NCI-H446 (cell line): ENCODE measurements around the gene BBX.
A peak's percentile ranks its signal among the peaks of the same experiment; 100 is the strongest.
"Not testable (repeated sequence)": the region's sequence is repeated elsewhere in the genome, so short reads cannot be mapped to it uniquely, and the experiment has no call there.

Experiments used
- DNase-seq, 2 experiments: peaks; one replicate each; lab custom pipeline; 2025; lab: John Stamatoyannopoulos, UW

The BBX gene

DNA sequence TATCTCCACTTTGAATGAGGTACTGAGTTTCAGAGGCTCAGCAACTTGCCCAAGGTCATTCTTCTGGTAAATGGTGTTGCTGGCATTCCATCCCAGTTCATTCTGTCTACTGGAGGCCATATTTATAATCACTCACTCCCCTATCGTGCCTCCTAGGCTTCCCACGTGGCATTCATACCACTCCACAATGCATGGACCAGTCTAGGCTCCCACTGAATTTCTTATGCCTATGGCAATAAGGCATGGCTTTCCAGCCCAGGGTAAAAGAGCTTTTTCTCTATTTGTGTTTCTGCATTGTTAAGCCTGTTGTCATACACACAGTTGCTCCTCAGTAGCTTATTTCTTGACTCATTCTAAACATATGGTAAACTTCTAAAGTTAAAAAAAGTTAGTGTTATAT lies 19.9 kb downstream of the BBX start:
- DNase-seq = no peak

DNA sequence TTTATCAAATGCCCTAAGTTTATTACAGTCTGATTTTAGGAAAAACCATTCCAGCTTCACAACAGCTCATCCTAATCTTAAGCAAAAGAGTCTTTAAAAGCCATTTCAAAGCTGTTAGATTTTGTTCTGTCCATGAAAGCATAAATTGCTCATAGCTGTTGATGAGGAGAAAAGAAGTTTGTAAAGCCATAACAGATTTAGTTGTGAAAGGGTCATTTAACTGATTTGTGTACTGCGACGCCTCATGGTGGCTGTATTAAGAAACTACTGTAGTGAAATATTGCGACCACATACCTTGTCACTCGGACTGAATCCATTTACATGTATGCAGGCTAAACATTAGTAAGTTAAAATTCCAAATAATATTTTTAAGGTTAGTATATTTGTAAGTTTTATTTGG lies 20.9 kb downstream of the BBX start:
- DNase-seq = no peak

DNA sequence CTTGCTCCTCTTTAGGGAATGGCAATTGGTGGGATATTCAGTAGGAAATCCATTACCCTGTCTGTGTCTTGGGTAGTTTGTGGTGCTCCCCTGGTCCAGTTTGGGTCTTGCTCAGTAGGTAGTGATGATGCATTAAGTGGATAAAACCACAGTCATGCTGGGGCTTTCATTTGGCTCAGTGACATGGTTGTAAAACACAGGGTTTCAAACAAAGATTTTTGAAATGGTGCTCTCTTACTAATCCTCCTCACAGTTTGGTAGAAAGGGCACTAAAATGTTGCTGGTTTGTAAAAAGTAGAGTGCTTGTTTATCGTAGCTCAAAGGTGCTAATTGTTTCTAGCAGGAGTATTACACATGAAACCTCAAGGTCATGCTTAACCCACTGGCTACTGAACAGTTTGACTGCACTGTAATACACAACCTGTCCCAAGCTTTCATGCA lies 22.9 kb downstream of the BBX start:
- no peak for DNase-seq

DNA sequence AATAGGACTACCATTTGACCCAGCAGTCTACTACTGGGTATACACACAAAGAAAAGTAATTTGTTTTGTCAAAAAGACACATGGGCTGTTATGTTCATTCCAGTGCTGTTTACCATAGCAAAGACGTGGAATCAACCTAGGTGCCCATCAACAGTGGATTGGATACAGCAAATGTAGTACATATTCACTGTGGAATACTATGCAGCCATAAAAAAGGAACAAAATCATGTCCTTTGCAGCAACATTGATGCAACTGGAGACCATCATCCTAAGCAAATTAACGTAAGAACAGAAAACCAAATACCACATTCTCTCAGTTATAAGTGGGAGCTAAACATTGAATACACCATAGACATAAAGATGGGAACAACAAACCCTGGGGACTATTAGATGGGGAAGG lies 25.8 kb downstream of the BBX start:
- DNase-seq = no peak

DNA sequence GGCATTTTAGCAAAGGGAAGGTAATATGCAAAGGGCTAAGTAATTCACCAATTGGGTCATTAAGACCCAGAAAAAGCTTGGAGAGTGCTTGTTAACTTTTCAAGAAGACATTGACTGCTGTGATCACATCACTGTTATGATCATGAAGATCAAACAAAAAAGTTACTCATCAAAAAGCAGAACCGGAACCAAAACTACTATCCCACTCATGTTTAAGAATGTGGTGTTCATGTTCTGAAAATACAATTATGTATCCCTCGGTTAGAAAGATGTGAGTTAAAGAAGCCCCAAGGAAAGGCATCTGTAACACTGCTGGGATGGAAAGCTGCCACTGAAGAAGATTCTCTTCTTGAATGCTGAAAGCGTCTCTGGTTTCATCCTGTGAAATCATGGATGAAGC lies 32.6 kb downstream of the BBX start:
- no peak for DNase-seq

DNA sequence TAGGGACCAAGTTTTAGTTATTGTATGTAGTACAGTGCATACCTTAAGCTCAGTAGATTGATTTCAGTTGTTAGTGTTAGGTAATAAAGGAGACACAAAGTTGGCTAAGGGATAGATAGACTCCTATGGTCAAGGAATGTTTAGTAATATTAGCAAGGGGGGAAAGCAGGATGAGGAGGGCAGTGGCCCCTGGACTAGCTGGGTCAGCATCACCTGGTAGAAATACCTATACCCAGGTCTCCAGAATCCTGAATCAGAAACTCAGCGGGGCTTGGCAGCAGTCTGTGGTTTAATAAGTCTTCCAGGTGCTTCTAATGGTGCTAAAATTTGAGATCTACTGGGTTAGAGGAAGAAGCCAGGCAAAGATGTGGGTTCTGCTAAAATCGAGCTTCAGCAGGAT lies 35.0 kb downstream of the BBX start:
- DNase-seq = no peak

DNA sequence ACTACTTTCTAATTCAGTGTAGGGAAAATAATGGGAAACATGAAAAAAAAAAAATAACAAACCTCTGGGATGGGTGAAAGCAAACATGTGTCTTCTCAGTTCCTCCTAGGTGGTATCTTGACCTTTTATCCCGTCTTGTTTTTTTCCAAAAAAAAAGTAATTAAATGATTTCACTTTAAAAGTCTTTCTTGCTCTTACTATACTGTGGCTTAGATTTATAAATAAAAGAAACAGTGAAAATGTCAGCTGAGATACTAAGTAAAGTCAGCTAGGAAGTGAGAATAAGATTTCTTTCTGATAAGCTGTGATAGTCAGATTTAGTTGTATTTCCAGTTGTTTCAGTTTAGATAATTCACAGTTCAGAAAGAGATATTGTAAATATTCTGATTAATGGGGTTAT lies 37.4 kb downstream of the BBX start:
- DNase-seq = no peak

DNA sequence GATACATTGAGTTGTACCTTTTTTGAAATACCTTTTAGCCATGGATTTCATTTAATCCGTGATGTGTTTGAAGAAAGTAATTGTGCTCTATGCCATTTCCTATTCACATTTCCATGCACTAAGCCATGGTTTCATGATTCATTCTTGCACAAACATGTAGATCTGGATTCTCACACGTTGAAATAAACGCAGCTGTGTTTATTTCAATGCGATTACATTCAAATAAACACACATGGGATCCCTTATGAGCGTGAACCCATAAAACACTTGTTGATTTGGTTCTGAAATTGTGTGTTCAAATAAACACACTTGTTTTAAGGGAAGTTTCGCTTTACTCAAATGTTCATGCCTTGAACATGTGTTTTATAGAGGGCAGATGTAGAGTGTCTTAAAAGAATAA lies 39.2 kb downstream of the BBX start:
- no peak for DNase-seq

DNA sequence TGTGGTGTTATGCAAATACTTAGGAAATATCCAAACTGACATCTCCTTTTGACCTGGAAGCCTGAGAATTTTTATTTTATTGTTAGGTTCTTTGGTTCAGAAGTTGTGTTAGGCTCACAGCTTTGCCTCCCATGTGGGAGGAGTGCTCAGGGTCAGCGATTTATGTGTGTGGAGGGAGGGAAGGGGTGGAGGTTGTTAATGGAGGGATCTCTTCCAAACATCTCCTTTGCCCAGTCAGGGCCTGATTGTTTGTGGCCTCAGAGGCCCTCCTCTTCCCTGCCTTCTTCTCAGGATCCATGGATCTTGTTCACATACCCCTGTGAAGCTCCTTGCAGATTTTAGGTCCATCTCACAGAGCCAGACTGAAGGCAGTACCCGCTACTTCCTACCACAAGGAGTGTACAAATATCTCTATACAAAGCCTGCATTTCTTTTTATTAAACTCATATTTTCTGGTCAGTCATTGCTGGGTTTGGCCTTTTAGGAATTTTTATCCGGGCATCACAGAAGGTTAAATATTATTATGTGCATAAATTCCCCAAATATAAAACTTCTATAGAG lies 40.3 kb downstream of the BBX start:
- no peak for DNase-seq

DNA sequence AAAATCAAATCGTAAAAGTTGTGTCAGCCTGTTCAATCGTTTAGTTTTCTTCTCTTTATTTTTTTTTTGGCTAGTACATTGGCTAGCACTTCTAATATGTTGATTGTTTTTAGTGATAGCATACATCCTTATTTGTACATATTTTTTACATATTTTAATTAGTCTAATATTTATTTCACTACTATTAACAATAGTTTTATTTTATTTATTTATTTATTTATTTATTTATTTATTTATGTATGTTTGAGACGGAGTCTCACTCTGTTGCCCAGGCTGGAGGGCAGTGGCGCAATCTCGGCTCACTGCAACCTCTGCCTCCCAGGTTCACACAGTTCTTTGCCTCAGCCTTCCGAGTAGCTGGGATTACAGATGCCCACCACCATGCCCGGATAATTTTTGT lies 42.5 kb downstream of the BBX start:
- DNase-seq = not testable (repeated sequence)

DNA sequence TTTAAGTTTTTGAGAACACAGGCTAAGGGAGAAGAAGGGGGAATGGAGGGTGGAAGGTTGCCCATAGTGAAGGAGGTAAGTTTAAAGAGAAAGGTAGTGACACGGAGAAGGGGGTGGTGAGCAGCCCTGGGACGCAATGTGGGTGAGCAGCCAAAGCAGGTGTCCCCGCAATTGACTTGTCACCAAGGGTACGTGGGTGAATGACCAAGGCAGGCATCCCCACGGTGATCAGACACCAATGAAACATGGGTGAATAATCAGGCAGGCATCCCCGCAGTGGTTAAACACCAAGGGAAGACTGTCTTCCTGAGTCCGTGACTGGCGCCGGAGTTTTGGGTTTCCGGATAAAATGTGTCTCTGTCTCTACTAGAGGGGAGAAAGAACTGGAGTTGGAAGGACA lies 48.3 kb downstream of the BBX start:
- DNase-seq = not testable (repeated sequence)

DNA sequence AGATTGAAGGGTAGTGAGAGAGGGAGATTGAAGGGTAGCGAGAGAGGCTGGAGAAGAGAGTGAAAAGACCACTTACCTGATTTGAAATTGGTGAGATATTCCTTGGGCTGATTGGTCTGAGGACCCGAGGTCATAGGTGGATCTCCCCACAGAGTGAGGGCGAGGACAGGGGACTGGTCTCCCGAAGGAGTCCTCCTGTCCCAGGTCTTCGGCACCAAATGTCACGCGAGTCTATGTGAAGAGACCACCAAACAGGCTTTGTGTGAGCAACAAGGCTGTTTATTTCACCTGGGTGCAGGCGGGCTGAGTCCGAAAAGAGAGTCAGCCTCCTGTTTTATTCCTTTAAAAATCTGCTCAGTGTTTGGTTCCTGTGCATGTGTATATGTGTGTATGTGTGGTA lies 48.7 kb downstream of the BBX start:
- DNase-seq = not testable (repeated sequence)

DNA sequence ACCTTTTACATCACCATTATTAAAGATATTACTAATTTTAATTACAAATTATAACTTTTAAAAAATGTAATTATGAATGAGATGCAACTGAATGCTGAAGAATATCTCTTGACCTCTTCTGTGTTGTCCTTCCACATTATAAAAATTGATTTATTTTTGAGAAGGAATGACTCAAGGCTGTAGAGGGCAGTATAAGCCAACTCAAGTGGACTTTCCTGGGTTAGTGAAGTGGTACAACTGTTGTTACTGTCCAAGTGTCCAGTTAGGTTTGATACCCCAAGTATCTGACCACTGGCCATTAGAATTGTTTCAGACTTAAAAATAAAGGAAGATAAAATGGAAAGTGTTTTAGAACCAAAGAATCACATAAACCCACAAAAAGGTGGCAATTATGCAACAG lies 51.9 kb downstream of the BBX start:
- DNase-seq = peak; percentile 8 to 24

DNA sequence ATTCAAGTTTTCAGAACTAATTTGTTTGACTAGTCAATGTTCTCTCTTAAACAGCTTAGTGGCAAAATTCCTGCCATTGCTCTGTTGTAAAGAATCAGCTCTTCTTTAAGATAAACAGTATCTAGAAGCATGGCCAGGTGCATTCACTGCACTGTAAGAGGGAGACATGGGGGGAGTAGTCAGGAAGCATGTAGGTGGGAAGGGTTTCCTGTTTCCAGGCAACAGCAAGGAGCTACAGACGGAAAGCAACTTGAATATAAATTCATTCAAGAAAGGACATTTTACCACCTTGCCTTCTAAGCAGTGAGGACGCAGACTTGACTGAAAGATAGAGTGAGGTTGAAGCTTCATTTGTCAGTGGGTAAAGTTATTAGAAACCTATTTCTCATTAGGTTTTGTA lies 55.3 kb downstream of the BBX start:
- DNase-seq = no peak

DNA sequence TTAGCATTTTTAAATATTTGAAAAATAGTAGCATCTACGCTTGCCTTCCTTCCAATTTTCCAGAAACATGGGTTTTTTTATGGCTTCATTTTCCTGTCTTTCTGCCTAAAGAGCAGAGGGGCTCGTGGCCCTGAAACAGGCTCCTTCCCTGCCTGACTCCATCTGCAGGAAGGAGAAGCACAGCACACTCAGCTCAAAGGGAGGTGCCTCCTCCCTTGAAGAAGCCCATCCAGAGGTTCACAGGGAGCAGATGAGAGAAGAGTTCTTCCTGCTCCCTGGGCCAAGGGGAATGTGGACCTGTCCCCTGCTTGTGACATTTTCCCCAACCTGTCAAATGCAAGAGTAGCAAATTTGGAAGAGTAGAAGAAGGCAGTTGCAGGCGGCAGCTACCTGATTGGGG lies 55.8 kb downstream of the BBX start:
- no peak for DNase-seq

DNA sequence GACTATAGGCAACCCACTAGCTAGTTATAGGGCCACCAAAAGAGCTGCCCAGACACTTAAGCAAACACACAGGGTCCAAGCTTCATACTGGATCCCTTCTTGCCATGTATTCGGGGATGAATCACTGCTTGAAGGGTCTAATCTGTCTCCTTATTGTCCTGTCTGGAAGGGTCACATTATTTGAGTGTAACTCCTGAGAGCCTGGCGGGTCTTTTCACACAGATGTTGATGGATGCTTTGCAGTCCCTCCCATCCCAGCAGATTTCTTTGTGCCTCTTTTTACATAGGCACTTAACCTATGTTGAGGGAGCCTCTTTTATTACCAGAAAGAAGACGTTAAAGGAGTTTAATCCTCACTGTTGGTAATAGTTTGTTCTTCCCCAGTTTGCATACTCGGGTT lies 56.6 kb downstream of the BBX start:
- DNase-seq = no peak

DNA sequence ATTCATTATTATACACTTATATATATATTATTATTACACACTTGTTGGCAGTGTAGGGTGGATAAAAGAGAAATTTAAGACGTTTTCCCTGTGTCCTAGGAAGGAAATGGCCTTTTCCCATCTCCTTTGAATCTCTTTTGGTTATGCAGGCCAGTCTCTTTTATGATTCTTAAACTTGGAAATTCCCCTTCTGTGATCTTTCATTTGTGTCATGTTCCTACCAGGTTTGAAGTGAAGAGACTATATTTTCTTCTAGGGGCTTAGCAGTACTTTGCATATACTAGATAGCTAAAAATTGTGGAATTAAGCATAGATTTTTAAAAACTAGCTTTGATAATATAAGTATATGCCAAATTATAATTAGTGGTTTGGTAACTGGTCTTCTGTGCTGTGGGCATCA lies 58.5 kb downstream of the BBX start:
- DNase-seq = no peak

DNA sequence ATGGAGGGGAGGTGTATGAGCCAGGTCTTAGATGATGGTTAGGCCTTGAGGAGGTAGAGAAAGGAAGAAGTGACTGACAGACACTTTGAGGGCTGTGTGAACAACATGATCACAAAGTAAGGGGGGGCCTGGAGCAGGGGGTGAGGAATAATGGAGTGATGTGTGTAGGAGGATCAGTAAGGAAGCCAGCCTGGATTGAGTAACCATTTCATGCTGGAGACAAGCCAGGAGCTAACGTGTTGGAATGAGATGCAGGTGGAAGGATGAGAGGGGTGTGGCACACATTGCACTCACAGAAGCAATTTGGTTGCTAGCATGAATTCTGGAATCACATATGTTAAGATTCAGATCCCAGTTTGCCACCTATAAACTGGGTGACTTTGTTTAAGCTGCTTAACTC lies 65.5 kb downstream of the BBX start:
- DNase-seq = no peak

DNA sequence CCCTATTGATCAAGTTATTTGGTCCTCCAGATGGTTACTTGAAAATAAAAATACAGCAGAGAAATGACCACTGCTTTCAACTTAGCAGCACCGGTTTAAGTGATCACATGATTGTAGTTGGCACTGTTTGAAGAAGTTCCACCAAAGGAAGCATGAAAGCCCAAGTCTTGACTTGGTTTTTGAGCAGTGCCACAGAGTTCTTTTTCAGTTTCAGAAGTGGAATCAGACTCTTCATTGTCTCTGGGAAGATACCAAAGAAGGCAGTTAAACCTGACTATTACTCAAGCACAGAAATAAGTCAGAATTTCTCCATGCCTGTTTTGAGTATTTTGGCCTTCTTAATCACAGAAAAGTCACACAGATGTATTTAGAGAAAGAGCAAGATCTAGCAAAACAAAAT lies 66.7 kb downstream of the BBX start:
- DNase-seq = no peak

DNA sequence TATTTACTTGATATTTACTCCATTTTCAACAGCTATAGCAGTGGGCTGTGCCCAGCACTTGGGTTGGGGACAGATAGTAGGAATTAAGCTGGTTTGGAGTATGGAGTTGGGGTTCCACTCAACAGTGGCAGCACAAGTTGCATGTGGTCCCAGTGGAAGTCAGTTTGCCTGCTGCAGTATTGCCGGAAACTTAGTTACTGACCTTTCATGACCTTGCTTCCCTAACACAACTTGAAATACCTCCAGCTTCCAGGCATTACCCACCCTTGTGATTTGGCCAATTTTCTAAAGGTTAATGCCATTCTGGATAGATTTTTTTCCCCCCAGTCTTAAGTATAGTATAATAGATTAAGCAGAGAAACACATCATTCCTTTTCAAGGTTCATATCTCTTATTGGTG lies 68.0 kb downstream of the BBX start:
- no peak for DNase-seq

DNA sequence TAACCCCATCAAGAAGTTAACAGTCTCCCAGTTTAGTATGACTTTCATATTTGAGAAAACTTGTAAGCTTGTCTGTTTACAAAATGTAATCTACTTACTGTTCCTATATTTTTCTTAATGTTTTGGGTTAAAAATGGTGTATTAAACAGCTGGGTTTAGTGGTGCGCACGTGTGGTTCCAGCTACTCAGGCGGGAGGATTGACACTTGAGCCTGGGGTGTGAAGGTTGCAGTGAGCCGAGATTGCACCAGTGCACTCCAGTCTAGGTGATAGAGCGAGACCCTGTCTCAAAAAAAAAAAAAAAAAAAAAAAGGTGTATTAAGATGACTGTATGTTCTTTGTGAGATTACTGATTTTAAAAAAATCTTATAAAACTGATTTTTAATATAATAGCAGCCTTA lies 69.3 kb downstream of the BBX start:
- DNase-seq = no peak

DNA sequence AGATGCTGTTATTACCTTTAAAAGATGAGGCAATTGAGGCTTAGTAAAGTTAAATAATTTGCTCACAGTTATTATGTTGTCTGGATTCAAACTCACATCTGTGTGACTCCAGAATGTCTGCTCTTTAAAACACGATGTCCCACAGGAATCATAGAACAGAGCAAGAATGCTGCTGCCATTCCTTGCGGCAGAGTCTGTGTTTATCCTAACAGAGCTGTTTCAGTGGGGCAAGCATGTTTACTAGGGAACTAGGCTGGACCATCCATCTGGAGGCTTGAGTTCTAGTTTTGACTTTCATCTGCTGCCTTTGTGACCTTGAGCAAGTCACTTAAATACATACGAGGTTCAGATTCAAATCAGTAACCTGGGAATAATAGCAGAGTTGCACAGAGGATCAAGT lies 72.1 kb downstream of the BBX start:
- no peak for DNase-seq

DNA sequence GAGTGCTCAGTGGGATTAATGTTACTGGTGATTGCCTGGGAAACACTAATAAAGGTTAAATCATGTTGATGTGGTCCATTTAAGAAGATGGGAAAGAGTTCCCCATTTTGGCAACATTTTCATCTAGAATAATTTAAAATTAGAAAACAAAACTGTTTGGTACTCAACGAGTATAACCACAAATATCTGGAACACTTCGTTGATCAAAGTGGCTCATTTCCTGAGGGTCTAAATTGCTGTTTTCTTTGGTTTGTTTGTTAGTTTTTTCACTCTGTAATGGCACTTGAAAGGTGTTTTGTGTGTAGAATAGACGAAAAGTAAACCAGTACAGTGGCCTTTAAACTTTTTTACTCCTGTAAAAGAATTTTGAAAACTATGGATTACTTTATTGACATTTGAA lies 73.9 kb downstream of the BBX start:
- no peak for DNase-seq

DNA sequence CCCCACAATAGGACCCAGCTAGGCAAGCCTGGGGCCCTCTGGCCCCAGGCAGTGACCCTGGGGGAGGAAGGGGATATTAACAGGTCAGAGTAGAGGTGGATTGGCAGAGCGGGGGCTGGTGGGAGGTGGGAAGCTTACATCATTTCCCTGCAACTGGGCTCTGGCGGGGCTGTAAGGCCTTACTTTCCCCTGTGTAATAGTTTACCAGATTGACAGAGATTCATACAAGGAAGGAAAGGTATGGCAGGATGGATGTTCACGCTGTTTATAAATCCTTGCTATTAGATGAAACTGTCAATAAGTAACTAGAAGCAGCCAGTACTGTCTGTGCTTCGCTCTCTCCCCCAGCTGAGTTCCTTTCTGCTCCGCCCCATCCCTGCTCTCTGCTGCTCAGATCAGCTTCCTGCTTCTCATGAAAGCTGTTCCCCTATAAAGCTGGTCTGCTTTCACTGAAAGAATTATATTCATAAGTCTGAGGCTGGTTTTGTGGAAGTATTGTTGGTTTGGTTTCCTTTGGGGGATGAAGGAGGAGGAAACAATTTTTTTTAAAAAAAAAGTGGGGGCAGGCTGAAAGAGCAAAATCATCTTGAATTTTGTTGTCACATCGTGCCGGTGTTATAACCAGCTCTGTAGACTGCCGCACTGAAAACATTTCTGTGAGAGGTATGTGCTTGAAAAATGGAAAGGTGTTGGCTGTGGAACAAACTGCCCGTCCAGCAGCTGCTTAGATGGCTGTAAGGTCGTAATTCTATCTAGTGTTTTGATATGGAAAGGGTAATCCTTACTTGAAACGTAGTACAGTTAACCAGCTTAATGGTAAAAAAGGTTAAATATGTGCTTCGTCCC lies 76.4 kb downstream of the BBX start:
- no peak for DNase-seq
